ENCODE measurements around the gene TEX30.
"Not testable (repeated sequence)": the region's sequence is repeated elsewhere in the genome, so short reads cannot be mapped to it uniquely, and the experiment has no call there.

The TEX30 gene

GRCh38 chr13:102773441-102774213 lies at the start of gene TEX30:
TSS of gene TEX30 (minus strand) at chr13:102773786. CDS start at chr13:102770026, 3,760 bp downstream.
- peak; percentile 85 for DNase-seq (ENCODE audit: low spot score)

GRCh38 chr13:102817907-102818306 lies 44.3 kb upstream of the TEX30 start:
- no peak for DNase-seq (ENCODE audit: low spot score)

GRCh38 chr13:102817241-102817640 lies 43.7 kb upstream of the TEX30 start:
- no peak for DNase-seq (ENCODE audit: low spot score)

GRCh38 chr13:102816708-102817107 lies 43.1 kb upstream of the TEX30 start:
- DNase-seq (ENCODE audit: low spot score), result no peak

- DNase-seq (ENCODE audit: low spot score), result no peak
Measured at GRCh38 chr13:102815788-102816187, 42.2 kb upstream of the TEX30 start.

GRCh38 chr13:102814793-102815192 lies 41.2 kb upstream of the TEX30 start:
- no peak for DNase-seq (ENCODE audit: low spot score)

- no peak for DNase-seq (ENCODE audit: low spot score)
Measured at GRCh38 chr13:102814025-102814607, 40.5 kb upstream of the TEX30 start.

- no peak for DNase-seq (ENCODE audit: low spot score)
Measured at GRCh38 chr13:102812611-102813287, 39.2 kb upstream of the TEX30 start.

GRCh38 chr13:102807699-102808098 lies 34.1 kb upstream of the TEX30 start:
- no peak for DNase-seq (ENCODE audit: low spot score)

GRCh38 chr13:102805680-102806079 lies 32.1 kb upstream of the TEX30 start:
- DNase-seq (ENCODE audit: low spot score), result no peak

- peak; percentile 72 for DNase-seq (ENCODE audit: low spot score)
Measured at GRCh38 chr13:102800145-102801041, 26.8 kb upstream of the TEX30 start.

GRCh38 chr13:102799426-102800144 lies 26.0 kb upstream of the TEX30 start:
- no peak for DNase-seq (ENCODE audit: low spot score)

GRCh38 chr13:102798581-102799425 lies 25.2 kb upstream of the TEX30 start, which contains the start of the genes BIVM and POGLUT2:
TSS of gene BIVM (plus strand) at chr13:102799119. CDS start at chr13:102807268, 8,149 bp downstream.
TSS of gene POGLUT2 (minus strand) at chr13:102798976. CDS start at chr13:102798670, 306 bp downstream.
- peak; percentile 57 for DNase-seq (ENCODE audit: low spot score)

- DNase-seq (ENCODE audit: low spot score), result no peak
Measured at GRCh38 chr13:102793611-102794355, 20.2 kb upstream of the TEX30 start.

- DNase-seq (ENCODE audit: low spot score), result no peak
Measured at GRCh38 chr13:102792396-102792795, 18.8 kb upstream of the TEX30 start.

- no peak for DNase-seq (ENCODE audit: low spot score)
Measured at GRCh38 chr13:102788683-102789082, 15.1 kb upstream of the TEX30 start.

- no peak for DNase-seq (ENCODE audit: low spot score)
Measured at GRCh38 chr13:102784483-102784882, 10.9 kb upstream of the TEX30 start.

- no peak for DNase-seq (ENCODE audit: low spot score)
Measured at GRCh38 chr13:102781591-102781990, 8.0 kb upstream of the TEX30 start.

GRCh38 chr13:102780656-102781055 lies 7.1 kb upstream of the TEX30 start:
- DNase-seq (ENCODE audit: low spot score), result not testable (repeated sequence)
